NCI-H345 (cell line): ENCODE data around the gene SLC37A2.
A peak's percentile ranks its signal among the peaks of the same experiment; 100 is the strongest.
"Not testable (repeated sequence)": the region's sequence is repeated elsewhere in the genome, so short reads cannot be mapped to it uniquely, and the experiment has no call there.

Experiments used
- DNase-seq: peaks from one replicate; lab custom pipeline; 2025; lab: John Stamatoyannopoulos, UW

Gene SLC37A2

GRCh38 chr11:125062931-125063428 lies at the start of gene SLC37A2:
Gene SLC37A2 (plus strand): TSS chr11:125063305. CDS start chr11:125063368, 63 bp downstream.
- peak; percentile 12 for DNase-seq

GRCh38 chr11:125016413-125016812 lies 46.7 kb upstream of the SLC37A2 start:
- DNase-seq: no peak

- no peak for DNase-seq
These were observed 42.8 kb upstream of the SLC37A2 start for GRCh38 chr11:125020342-125020741.

GRCh38 chr11:125022551-125022950 lies 40.6 kb upstream of the SLC37A2 start:
- no peak for DNase-seq

- no peak for DNase-seq
These were observed 37.1 kb upstream of the SLC37A2 start for GRCh38 chr11:125025968-125026367.

GRCh38 chr11:125029431-125029830 lies 33.7 kb upstream of the SLC37A2 start:
- not testable (repeated sequence) for DNase-seq

GRCh38 chr11:125036933-125037332 lies 26.2 kb upstream of the SLC37A2 start:
- DNase-seq: no peak

GRCh38 chr11:125049164-125049792 lies 13.8 kb upstream of the SLC37A2 start:
- no peak for DNase-seq

GRCh38 chr11:125052047-125052446 lies 11.1 kb upstream of the SLC37A2 start:
- DNase-seq: no peak

- DNase-seq: no peak
These were observed 9.9 kb upstream of the SLC37A2 start for GRCh38 chr11:125053167-125053566.

GRCh38 chr11:125055107-125055715 lies 7.9 kb upstream of the SLC37A2 start:
- no peak for DNase-seq

GRCh38 chr11:125056111-125056510 lies 7.0 kb upstream of the SLC37A2 start:
- DNase-seq: not testable (repeated sequence)

- DNase-seq: no peak
These were observed 6.0 kb upstream of the SLC37A2 start for GRCh38 chr11:125056931-125057692.

- no peak for DNase-seq
These were observed 5.5 kb upstream of the SLC37A2 start for GRCh38 chr11:125057693-125058016.

- DNase-seq: no peak
These were observed 1.8 kb upstream of the SLC37A2 start for GRCh38 chr11:125061281-125061680.

GRCh38 chr11:125062218-125062930 lies 731 bp upstream of the SLC37A2 start:
- DNase-seq: no peak

GRCh38 chr11:125063429-125064043 lies 431 bp downstream of the SLC37A2 start:
- no peak for DNase-seq

- no peak for DNase-seq
These were observed 965 bp downstream of the SLC37A2 start for GRCh38 chr11:125064070-125064469.

GRCh38 chr11:125068368-125068767 lies 5.3 kb downstream of the SLC37A2 start:
- DNase-seq: no peak

- no peak for DNase-seq
These were observed 5.9 kb downstream of the SLC37A2 start for GRCh38 chr11:125069008-125069407.

- no peak for DNase-seq
These were observed 6.7 kb downstream of the SLC37A2 start for GRCh38 chr11:125069796-125070195.

- DNase-seq: no peak
These were observed 7.7 kb downstream of the SLC37A2 start for GRCh38 chr11:125070699-125071254.
